SU-DHL-6 (cell line): ENCODE measurements around the gene PDE12.

ENCODE experiments used
- EZH2phosphoT487 ChIP-seq: fragments of 200-600 bp; sonication (generic), shearing (Covaris generic); conservative IDR thresholded peaks from 2 replicates; pipeline ENCODE4 v1.6.1; 2018; ENCODE audit warnings: mild to moderate bottlenecking, antibody characterized with exemption, low read length, moderate library complexity, mixed read lengths
- TF ChIP-seq, protein P1 (sequence below): fragments of 200-600 bp; sonication (generic); IDR thresholded peaks from one replicate; pipeline ENCODE4 v1.5.1; 2017; ENCODE audit warnings: antibody characterized with exemption, mild to moderate bottlenecking, low read length, moderate library complexity; ENCODE audit not compliant: insufficient read depth, poor library complexity, severe bottlenecking

DNA sequence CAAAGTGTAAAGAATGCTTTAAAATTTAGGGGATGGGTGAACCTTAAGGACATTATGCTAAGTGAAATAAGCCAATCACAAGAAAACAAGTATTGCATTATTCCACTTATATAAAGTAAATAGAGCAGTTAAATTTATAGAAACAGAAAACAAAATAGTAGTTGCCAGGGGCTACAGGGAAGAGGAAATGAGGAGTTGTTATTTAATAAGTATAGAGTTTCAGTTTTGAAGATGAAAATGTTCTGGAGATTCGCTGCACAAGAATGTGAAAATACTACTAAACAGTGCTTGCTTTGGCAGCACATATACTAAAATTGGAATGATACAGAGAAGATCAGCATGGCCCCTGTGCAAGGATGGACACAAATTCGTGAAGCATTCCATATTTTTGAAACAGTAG is 43.9 kb upstream of the PDE12 start:
- TF ChIP-seq EZH2phosphoT487: no peak
- TF ChIP-seq, protein P1, sequence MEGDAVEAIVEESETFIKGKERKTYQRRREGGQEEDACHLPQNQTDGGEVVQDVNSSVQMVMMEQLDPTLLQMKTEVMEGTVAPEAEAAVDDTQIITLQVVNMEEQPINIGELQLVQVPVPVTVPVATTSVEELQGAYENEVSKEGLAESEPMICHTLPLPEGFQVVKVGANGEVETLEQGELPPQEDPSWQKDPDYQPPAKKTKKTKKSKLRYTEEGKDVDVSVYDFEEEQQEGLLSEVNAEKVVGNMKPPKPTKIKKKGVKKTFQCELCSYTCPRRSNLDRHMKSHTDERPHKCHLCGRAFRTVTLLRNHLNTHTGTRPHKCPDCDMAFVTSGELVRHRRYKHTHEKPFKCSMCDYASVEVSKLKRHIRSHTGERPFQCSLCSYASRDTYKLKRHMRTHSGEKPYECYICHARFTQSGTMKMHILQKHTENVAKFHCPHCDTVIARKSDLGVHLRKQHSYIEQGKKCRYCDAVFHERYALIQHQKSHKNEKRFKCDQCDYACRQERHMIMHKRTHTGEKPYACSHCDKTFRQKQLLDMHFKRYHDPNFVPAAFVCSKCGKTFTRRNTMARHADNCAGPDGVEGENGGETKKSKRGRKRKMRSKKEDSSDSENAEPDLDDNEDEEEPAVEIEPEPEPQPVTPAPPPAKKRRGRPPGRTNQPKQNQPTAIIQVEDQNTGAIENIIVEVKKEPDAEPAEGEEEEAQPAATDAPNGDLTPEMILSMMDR: no peak
